ENCODE data around the gene SLC6A8.

SLC6A8 gene

GRCh38 chrX:153687121-153688039 lies at the start of gene SLC6A8:
SLC6A8 (plus strand) TSS chrX:153687926; CDS start chrX:153688575, 649 bp downstream.
- peak; percentile 86 for DNase-seq

GRCh38 chrX:153638041-153638371 lies 49.7 kb upstream of the SLC6A8 start:
- no peak for DNase-seq

DNA sequence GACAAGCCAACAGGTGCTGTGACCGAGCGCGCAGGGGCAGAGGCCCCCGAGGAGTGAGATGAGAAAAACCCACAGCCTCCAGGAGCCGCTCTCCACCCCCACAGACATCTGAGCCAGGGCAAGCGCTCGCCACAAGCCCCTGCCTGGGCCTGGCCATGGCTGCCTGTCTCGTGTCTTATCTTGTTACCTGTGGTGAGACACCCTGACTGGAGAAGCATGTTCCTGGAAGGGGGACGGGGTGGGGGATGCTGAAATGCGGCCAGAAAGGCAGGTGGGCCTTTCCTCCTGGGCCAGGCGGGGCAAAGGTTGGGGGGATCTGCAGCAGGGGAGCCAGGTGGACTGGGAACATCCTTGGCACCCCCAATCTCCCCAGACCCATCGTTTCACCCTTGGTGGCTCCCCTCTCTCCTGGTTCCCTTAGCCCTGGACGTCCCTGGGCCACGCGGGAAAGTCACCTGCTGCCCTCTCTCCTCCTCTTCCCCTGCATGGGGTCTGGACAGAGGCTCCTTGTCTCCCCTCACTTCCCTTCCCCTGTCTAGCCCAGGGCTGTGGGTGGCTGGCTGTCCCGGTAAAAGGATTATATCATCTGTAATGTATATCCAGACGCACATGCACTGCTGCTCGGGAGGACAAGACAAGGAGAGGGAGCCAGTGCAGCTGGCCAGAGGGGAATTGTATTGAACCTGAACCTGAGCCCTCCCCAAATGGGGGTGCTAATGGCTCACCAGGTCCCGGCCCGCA lies 49.1 kb upstream of the SLC6A8 start:
- no peak for DNase-seq

GRCh38 chrX:153639177-153640044 lies 48.3 kb upstream of the SLC6A8 start:
- DNase-seq = no peak

GRCh38 chrX:153640045-153640686 lies 47.6 kb upstream of the SLC6A8 start:
- DNase-seq = no peak

- DNase-seq = no peak
Observed at GRCh38 chrX:153640736-153641575, 46.8 kb upstream of the SLC6A8 start.

- DNase-seq = no peak
Observed at GRCh38 chrX:153641627-153642026, 46.1 kb upstream of the SLC6A8 start.

GRCh38 chrX:153642051-153642654 lies 45.6 kb upstream of the SLC6A8 start:
- no peak for DNase-seq

DNA sequence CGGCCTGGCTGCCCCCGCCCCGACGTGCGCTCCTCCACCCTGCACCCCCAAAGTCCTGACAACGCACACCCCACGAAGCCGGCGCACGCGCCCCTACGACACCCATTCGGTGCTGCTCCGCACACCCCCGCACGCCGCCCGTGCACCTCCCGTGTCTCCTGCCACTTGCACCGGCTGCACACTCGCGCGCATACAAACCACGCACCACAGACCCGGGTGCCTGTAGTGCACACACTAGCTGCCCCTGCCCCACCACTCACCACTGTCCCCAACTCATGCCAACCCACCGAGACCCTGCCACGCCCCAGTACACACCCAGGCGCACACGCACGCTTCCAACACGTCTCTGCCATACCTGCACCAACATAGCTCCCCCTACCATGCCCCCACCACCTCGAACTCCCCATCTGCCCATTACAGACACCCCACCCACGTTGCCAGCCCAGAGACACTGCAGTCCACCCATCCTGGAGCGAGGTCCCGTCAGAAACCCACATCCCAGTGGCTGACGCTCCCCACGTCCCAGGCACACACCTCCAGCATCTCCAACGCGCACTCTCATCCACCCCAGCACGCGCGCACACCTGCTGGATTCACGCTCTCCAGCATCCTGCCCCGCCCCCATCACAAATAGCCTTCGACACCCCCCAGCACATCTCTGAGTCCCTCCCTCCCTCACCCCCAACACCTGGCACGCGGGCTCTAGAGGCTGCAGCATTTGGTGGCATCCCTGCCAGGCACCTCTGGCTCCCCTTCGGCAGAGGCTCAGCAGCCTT lies 44.9 kb upstream of the SLC6A8 start:
- DNase-seq = peak; percentile 14

DNA sequence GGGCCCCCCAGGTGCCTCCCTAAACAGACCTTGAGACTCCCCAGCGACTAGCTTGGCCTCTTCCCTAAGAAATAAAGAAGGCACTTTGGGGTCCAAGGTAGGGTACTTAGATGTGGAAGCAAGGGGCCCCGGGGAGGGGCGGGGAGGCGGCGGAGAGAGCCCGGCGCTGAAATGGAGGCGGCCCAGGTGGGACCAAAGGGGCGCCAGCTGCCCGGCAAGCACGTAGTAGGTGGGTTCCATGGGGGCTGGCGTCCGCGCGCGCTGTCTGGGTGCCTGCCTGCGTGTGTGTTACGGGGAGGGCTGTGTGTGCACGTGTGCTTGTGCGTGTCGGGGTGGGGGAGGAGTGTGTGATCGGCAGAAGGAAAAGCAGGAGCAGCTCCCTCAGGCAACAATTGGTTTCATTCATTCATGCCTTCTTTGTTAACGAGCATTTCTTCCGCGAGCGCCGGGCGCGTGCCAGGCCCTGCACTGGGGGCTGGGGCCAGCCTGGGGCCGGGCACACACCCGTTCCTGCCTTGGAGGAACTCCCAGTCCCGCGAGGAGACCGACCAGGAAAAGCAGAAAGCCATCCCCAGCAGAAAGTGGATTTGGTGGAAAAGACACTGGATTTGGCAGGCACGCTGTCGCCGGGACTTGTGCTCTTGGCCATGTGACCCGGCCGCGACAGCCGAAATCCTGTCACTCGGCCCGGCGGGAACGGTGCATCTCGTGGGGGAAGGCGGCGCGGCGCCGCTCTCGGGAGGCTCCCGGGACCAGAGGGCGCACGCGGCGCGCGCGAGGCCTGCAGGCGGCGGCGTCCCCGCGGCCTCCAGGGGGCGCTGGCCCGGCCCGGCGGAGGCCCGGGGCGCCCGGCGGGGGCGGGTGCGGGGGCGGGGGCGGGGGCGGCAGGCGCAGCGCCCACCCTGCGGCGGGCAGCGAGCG lies 44.0 kb upstream of the SLC6A8 start:
- peak; percentile 20 for DNase-seq

DNA sequence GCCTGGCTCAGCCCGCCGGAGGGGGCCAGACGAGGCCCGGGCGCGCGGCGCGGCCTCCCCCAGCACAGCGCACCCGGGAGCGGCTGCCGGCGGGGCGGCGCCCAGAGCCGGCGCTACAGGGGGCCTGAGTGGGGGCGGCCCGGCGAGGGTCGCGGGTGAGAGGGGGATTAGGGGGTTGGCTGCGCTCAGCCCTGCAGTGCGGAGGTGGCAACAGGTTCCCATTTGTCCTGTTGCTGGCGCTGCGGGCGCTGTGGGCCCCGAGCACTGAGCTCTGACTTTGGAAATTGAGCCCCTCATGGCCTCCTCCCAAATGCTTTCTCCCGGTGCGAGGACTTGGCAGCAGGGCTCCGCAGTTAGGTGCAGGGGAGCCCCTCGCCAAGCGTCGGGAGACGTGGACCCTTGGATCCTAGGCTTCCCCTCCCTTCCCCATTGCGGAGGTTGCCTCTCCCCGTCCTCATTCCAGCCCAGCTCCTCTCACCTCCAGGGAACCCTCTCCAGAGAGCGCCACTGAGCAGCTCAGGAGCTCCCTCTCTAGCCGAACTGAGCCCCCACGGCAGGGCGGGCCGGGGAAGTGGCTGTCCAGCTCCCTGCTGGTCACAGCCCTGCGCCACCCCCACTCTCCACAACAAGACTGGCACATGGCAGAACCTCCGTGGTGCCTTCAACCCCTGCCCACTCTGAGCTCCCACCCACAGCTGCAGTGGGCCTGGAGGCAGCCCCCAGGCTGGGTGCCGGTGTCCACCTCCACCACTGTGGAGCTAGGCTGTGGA lies 43.2 kb upstream of the SLC6A8 start:
- peak; percentile 16 for DNase-seq

GRCh38 chrX:153645151-153645550 lies 42.6 kb upstream of the SLC6A8 start:
- DNase-seq = no peak

DNA sequence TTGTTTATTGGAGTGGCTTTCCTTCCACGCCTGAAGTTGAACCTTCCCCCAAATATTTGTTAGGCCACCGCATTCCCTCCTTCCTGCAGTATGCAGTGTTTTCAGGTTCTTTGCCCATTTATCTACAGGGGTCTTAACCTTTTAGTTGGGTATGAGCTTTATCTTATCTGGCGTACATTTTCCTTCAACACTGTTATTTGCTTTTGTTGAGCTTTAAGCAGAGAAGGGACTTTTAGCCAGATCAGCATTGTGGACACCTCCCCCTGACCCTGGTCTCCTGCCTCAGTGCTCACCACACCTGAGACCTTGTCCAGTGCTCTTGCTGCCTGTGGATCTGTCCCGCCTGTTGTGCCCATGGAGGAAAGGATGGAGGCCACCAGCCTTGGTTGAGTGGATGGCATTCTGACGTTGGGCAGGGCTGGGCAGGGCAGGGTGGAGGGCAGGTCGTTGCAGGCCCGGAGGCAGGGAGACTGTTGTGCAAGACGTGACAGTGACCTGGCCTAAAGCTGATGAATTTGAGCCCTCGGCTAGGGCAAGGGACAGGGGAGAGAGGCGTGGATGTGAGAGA lies 41.7 kb upstream of the SLC6A8 start:
- DNase-seq = no peak

GRCh38 chrX:153646620-153647373 lies 40.9 kb upstream of the SLC6A8 start, which contains the start of gene DUSP9:
DUSP9 (plus strand) TSS chrX:153647203; CDS start chrX:153647954, 751 bp downstream.
- DNase-seq = peak; percentile 51

GRCh38 chrX:153647461-153648357 lies 40.0 kb upstream of the SLC6A8 start:
- no peak for DNase-seq

Measured in femur (tissue), 1 donor.